Measurements from ENCODE around the gene EEIG1.
A peak's percentile ranks its signal among the peaks of the same experiment; 100 is the strongest.

EEIG1 gene

GRCh38 chr9:127980060-127980705 lies 606 bp downstream of the EEIG1 start:
- no peak for DNase-seq (ENCODE audit: low read depth)
- peak overlapping the region; percentile 86 for H3K4me3 ChIP-seq (replicated peaks; ENCODE audit: low read depth, low read length)
- TF ChIP-seq CTCF (IDR thresholded peaks at IDR 0.05; ENCODE audit: low read length, missing control alignments): no peak

- no peak for TF ChIP-seq CTCF (IDR thresholded peaks at IDR 0.05; ENCODE audit: low read length, missing control alignments)
- peak overlapping the region; percentile 86 for H3K4me3 ChIP-seq (replicated peaks; ENCODE audit: low read depth, low read length)
- peak; percentile 54 for DNase-seq (ENCODE audit: low read depth)
These were observed 1.3 kb downstream of the EEIG1 start for GRCh38 chr9:127979333-127980059.

GRCh38 chr9:127979015-127979332 lies 1.8 kb downstream of the EEIG1 start:
- no peak for DNase-seq (ENCODE audit: low read depth)
- peak overlapping the region; percentile 86 for H3K4me3 ChIP-seq (replicated peaks; ENCODE audit: low read depth, low read length)
- TF ChIP-seq CTCF (IDR thresholded peaks at IDR 0.05; ENCODE audit: low read length, missing control alignments): no peak

GRCh38 chr9:127977884-127978647 lies 2.7 kb downstream of the EEIG1 start:
- peak overlapping the region; percentile 86 for H3K4me3 ChIP-seq (replicated peaks; ENCODE audit: low read depth, low read length)
- no peak for TF ChIP-seq CTCF (IDR thresholded peaks at IDR 0.05; ENCODE audit: low read length, missing control alignments)
- peak; percentile 91 for DNase-seq (ENCODE audit: low read depth)

- DNase-seq (ENCODE audit: low read depth): no peak
- TF ChIP-seq CTCF (IDR thresholded peaks at IDR 0.05; ENCODE audit: low read length, missing control alignments): no peak
These were observed 3.5 kb downstream of the EEIG1 start for GRCh38 chr9:127977009-127977883.

GRCh38 chr9:127976498-127976897 lies 4.3 kb downstream of the EEIG1 start:
- no peak overlapping the region for H3K4me3 ChIP-seq (replicated peaks; ENCODE audit: low read depth, low read length)
- DNase-seq (ENCODE audit: low read depth): no peak
- TF ChIP-seq CTCF (IDR thresholded peaks at IDR 0.05; ENCODE audit: low read length, missing control alignments): no peak

More at GRCh38 chr9:127977009-127977883, 3.5 kb downstream of the EEIG1 start:
- H3K4me3 ChIP-seq (replicated peaks; ENCODE audit: low read depth, low read length): peak overlapping the region; percentile 86
